ENCODE results near the gene CAMTA1.

CAMTA1 gene

DNA sequence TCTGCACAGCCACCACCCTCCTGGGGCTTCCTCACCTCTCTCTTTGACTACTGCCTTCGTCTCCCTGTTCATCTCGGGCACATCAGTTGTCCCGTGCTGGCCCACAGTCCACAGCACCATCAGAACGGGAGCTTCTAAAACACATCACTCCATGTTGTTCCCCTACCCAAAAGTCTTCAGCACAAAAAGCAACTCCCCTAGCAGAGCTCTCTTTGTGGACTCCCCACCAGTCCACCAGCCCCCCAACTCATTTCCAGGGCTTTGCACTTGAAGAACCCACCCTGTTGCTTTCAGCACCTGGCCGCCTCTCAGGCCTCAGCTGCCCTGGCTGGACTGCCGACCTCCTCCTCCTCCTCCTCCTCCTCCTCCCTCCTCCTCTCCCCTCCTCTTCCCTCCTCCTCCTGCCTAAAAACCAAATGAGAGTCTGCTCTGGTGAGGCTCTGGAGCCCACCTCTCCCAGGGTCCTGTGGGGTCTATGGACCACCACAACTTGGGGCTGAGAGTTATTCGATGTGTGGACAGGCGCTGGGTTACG lies 734.7 kb downstream of the CAMTA1 start:
- DNase-seq (ENCODE audit: low read depth), result no peak
- TF ChIP-seq CTCF (conservative IDR thresholded peaks at IDR 0.05; ENCODE audit: low read depth, low read length), result no peak
- no peak overlapping the region for H3K4me3 ChIP-seq (ENCODE audit: low read depth, low read length)

DNA sequence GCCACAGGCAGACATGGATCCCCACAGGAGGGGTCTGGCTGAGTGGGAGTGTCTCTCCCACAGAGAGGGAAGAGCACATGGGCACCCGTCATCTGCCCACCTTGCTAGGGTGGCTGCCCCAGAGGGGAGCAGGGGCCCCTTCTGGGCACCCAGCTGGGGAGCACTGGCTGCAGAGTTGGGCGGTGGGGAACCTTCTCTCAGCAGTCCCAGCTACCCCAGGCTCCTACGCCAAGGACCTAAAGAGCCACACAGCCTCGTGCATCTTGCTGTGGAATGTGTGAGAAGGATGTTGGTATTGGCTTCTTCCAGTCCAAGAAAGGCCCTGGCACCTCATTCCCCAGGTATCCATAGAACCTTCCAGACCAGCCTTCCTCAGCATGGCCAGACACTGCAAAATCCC lies 735.2 kb downstream of the CAMTA1 start:
- no peak overlapping the region for H3K4me3 ChIP-seq (ENCODE audit: low read depth, low read length)
- no peak for DNase-seq (ENCODE audit: low read depth)
- no peak for TF ChIP-seq CTCF (conservative IDR thresholded peaks at IDR 0.05; ENCODE audit: low read depth, low read length)

- no peak for TF ChIP-seq CTCF (conservative IDR thresholded peaks at IDR 0.05; ENCODE audit: low read depth, low read length)
- DNase-seq (ENCODE audit: low read depth), result no peak
These were observed 739.4 kb downstream of the CAMTA1 start for GRCh38 chr1:7524341-7525337.

DNA sequence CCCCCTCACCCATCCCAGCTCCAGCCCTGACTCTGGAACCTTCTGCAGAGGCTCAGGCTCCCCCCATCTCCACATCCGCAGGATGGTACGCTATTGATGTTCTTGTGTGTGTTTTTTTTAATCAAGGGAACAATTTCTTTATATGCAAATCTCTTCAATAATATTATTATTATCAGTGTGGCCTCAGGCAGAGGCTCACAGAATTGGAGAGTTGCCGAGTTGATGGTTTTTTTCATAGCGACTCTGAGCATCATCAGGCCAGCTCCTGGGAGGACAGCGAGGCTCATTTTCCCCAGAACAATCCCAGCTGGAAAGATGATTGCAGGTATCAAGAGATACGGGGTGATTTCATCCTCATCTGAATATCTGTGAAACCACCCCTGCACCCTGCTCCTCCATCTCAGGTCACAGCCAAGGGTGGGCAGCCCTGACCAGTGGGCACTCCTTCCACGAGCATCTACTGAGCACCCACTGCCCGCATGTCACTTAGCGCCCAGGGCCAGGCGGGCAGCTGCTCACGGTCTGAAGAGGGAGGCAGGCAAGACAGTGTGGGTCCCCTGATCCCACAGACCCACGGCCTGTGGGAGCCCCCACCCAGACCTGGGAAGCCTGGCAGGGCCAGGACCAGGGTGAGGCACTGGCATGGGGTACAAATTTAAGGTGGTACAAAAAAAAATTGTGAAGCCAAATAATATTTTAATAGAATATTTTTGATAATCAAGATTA lies 740.2 kb downstream of the CAMTA1 start:
- no peak for TF ChIP-seq CTCF (conservative IDR thresholded peaks at IDR 0.05; ENCODE audit: low read depth, low read length)
- H3K4me3 ChIP-seq (ENCODE audit: low read depth, low read length), result no peak overlapping the region
- no peak for DNase-seq (ENCODE audit: low read depth)

More at GRCh38 chr1:7524341-7525337, 739.4 kb downstream of the CAMTA1 start:
- H3K4me3 ChIP-seq (ENCODE audit: low read depth, low read length), result no peak overlapping the region

- no peak for DNase-seq (ENCODE audit: low read depth)
- H3K4me3 ChIP-seq (ENCODE audit: low read depth, low read length), result no peak overlapping the region
- TF ChIP-seq CTCF (conservative IDR thresholded peaks at IDR 0.05; ENCODE audit: low read depth, low read length), result no peak
These were observed 741.1 kb downstream of the CAMTA1 start for GRCh38 chr1:7526196-7526866.

GRCh38 chr1:7526867-7527732 lies 741.8 kb downstream of the CAMTA1 start:
- no peak overlapping the region for H3K4me3 ChIP-seq (ENCODE audit: low read depth, low read length)
- no peak for TF ChIP-seq CTCF (conservative IDR thresholded peaks at IDR 0.05; ENCODE audit: low read depth, low read length)
- peak; percentile 21 for DNase-seq (ENCODE audit: low read depth)

Measured in choroid plexus epithelial cell (primary cell).